Measurements from ENCODE around the gene RRP1.

RRP1 gene

GRCh38 chr21:43789276-43790009, at the start of gene RRP1:
RRP1 (plus strand) TSS chr21:43789577; CDS start chr21:43789630, 53 bp downstream.
- peak; percentile 87 for DNase-seq

GRCh38 chr21:43739621-43740435, 49.5 kb upstream of the RRP1 start:
- no peak for DNase-seq

- DNase-seq = peak; percentile 51
Observed at GRCh38 chr21:43740497-43741156, 48.8 kb upstream of the RRP1 start.

- DNase-seq = no peak
Observed at GRCh38 chr21:43741423-43742096, 47.8 kb upstream of the RRP1 start.

- DNase-seq = no peak
Observed at GRCh38 chr21:43743947-43744346, 45.4 kb upstream of the RRP1 start.

- DNase-seq = no peak
Observed at GRCh38 chr21:43744725-43745124, 44.7 kb upstream of the RRP1 start.

GRCh38 chr21:43745772-43746517, 43.4 kb upstream of the RRP1 start:
- DNase-seq = no peak

- no peak for DNase-seq
Observed at GRCh38 chr21:43748622-43749021, 40.8 kb upstream of the RRP1 start.

- DNase-seq = no peak
Observed at GRCh38 chr21:43749651-43750262, 39.6 kb upstream of the RRP1 start.

GRCh38 chr21:43750339-43751033, 38.9 kb upstream of the RRP1 start:
- no peak for DNase-seq

GRCh38 chr21:43751955-43752591, 37.3 kb upstream of the RRP1 start:
- no peak for DNase-seq

- DNase-seq = no peak
Observed at GRCh38 chr21:43752758-43753438, 36.5 kb upstream of the RRP1 start.

GRCh38 chr21:43753439-43753799, 36.0 kb upstream of the RRP1 start:
- no peak for DNase-seq

- DNase-seq = no peak
Observed at GRCh38 chr21:43754948-43755781, 34.2 kb upstream of the RRP1 start.

GRCh38 chr21:43755820-43756594, 33.4 kb upstream of the RRP1 start:
- no peak for DNase-seq

- DNase-seq = no peak
Observed at GRCh38 chr21:43757601-43758000, 31.8 kb upstream of the RRP1 start.

- DNase-seq = peak; percentile 54
Observed at GRCh38 chr21:43758111-43758641, 31.2 kb upstream of the RRP1 start.

- no peak for DNase-seq
Observed at GRCh38 chr21:43758811-43759210, 30.6 kb upstream of the RRP1 start.

All from fibroblast of skin of right quadriceps (primary cell).